GM23248 (cell line): ENCODE results near the gene TNIK.

Experiments used
- EZH2 ChIP-seq: fragments of 200-600 bp; sonication (generic); IDR thresholded peaks from 2 replicates; pipeline ENCODE4 v1.6.1; 2018; ENCODE audit warnings: antibody characterized with exemption, mild to moderate bottlenecking; ENCODE audit not compliant: insufficient read depth, poor library complexity, severe bottlenecking
- EZH2phosphoT487 ChIP-seq: fragments of 200-600 bp; sonication (generic); IDR thresholded peaks from 2 replicates; pipeline ENCODE4 v1.6.1; 2018; ENCODE audit warnings: antibody characterized with exemption, moderate library complexity, mild to moderate bottlenecking, low read depth; ENCODE audit not compliant: insufficient read depth

DNA sequence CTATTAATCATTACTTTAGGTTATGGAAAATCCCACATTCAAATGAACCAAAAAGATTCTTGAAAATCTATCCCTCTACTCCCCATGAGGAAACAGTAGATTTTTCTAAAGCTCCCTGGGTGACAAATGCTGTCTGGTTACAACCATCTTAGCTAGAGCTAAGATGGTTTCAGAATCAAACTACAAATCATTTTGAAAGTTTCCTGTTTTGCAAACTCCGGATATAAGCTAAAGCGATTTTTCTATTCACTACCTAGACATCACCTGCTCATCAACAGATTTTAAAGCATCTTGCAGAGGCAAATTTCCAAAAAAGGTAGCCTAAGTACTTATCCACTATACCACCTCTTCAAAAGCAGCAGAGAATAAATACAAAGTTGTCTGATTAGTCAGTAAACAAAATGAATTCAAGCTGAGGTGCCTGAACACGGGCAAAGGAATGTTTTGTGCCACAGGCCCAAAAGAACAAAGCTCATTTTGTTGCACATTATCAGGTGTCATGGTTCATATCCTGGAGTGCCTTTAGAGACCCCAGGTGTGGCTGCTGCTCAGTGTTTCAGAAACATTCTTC is 204.9 kb downstream of the TNIK start:
- no peak for TF ChIP-seq EZH2
- no peak for TF ChIP-seq EZH2phosphoT487
